HUES48 (cell line): ENCODE data around the gene ITGAX.
"Not testable (repeated sequence)": the region's sequence is repeated elsewhere in the genome, so short reads cannot be mapped to it uniquely, and the experiment has no call there.

Experiments used
- H3K27ac ChIP-seq: one replicate; pipeline ENCODE4 v1.7.0; 2013; ENCODE audit warnings: low read depth, low read length, inconsistent platforms
- H3K27me3 ChIP-seq: 2 replicates; pipeline ENCODE4 v1.6.1; 2013; ENCODE audit warnings: mild to moderate bottlenecking, low read length; ENCODE audit not compliant: control insufficient read depth, insufficient read depth
- H3K36me3 ChIP-seq: 2 replicates; pipeline ENCODE4 v1.6.1; 2013; ENCODE audit warnings: low read length; ENCODE audit not compliant: control insufficient read depth, insufficient read depth
- H3K4me1 ChIP-seq: 2 replicates; pipeline ENCODE4 v1.6.1; 2013; ENCODE audit warnings: mild to moderate bottlenecking, low read length; ENCODE audit not compliant: control insufficient read depth, insufficient read depth
- H3K4me3 ChIP-seq: 2 replicates; pipeline ENCODE4 v1.5.1; 2013; ENCODE audit warnings: mild to moderate bottlenecking, low read depth, low read length
- H3K9ac ChIP-seq: 2 replicates; pipeline ENCODE4 v1.6.1; 2013; ENCODE audit warnings: mild to moderate bottlenecking, low read depth, low read length, moderate library complexity
- H3K9me3 ChIP-seq: 2 replicates; pipeline ENCODE4 v1.6.1; 2013; ENCODE audit warnings: low read length; ENCODE audit not compliant: control insufficient read depth, insufficient read depth

The ITGAX gene

GRCh38 chr16:31413381-31413780 lies 58.4 kb downstream of the ITGAX start:
- Histone ChIP-seq H3K4me3 (no peak overlapping the region), H3K9ac (no peak overlapping the region), H3K27me3 (no peaks in the 10 kb centered on the region), H3K9me3 (no peaks in the 10 kb centered on the region), H3K36me3 (no peaks in the 10 kb centered on the region), H3K4me1 (no peaks in the 10 kb centered on the region), H3K27ac (no peak overlapping the region)

GRCh38 chr16:31413943-31414342 lies 59.0 kb downstream of the ITGAX start:
- H3K27me3 ChIP-seq = no peaks in the 10 kb centered on the region
- H3K27ac ChIP-seq = no peak overlapping the region
- H3K9ac ChIP-seq = no peak overlapping the region
- no peaks in the 10 kb centered on the region for H3K9me3 ChIP-seq
- H3K4me1 ChIP-seq = no peaks in the 10 kb centered on the region
- H3K36me3 ChIP-seq = no peaks in the 10 kb centered on the region
- no peak overlapping the region for H3K4me3 ChIP-seq

- Histone ChIP-seq H3K4me1 (no peaks in the 10 kb centered on the region), H3K27ac (no peak overlapping the region), H3K27me3 (no peaks in the 10 kb centered on the region), H3K9ac (no peak overlapping the region), H3K9me3 (no peaks in the 10 kb centered on the region), H3K4me3 (no peak overlapping the region), H3K36me3 (no peaks in the 10 kb centered on the region)
These were observed 59.7 kb downstream of the ITGAX start for GRCh38 chr16:31414706-31415105.

- Histone ChIP-seq H3K9ac (no peak overlapping the region), H3K27ac (no peak overlapping the region), H3K9me3 (no peaks in the 10 kb centered on the region), H3K4me1 (no peaks in the 10 kb centered on the region), H3K36me3 (no peaks in the 10 kb centered on the region), H3K4me3 (no peak overlapping the region), H3K27me3 (no peaks in the 10 kb centered on the region)
These were observed 61.4 kb downstream of the ITGAX start for GRCh38 chr16:31416371-31416770.

DNA sequence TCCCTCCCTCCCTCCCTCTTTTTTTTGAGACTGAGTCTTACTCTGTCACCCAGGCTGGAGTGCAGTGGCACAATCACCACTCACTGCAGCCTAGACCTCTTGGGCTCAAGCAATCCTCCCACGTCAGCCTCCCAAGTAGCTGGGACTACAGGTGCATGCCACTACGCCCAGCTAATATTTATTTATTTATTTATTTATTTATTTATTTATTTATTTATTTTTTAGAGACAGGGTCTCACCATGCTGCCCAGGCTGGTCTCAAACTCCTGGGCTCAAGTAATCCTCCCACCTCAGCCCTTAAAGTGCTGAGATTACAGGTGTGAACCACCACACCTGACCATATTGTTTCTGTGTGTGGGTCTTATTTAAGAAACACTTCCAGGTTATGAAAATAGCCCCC lies 62.1 kb downstream of the ITGAX start:
- not testable (repeated sequence) for H3K9me3 ChIP-seq, H3K36me3 ChIP-seq, H3K9ac ChIP-seq, H3K4me1 ChIP-seq, H3K27me3 ChIP-seq, H3K27ac ChIP-seq, H3K4me3 ChIP-seq

DNA sequence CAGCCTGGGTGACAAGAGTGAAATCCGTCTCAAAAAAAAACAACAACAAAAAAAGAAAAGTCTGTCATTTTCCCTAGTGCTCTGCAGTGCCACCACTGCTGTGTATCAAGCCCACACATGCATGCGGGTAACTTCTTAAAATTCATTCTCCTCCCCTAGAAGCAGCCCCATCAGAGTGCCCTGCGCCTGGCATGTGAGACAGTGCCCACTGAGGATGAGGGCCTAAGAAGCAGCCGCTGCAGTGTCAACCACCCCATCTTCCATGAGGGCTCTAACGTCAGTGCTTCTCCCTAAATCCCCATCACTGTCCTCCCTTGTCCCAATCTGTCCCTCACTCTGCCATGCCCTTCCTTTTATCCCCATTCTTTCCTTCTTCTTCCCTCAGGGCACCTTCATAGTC lies 62.9 kb downstream of the ITGAX start:
- Histone ChIP-seq H3K4me3 (no peak overlapping the region), H3K4me1 (no peaks in the 10 kb centered on the region), H3K27me3 (no peaks in the 10 kb centered on the region), H3K9ac (no peak overlapping the region), H3K9me3 (no peaks in the 10 kb centered on the region), H3K36me3 (no peaks in the 10 kb centered on the region), H3K27ac (no peak overlapping the region)

- H3K27me3 ChIP-seq = no peaks in the 10 kb centered on the region
- H3K9ac ChIP-seq = no peak overlapping the region
- H3K9me3 ChIP-seq = no peaks in the 10 kb centered on the region
- H3K4me3 ChIP-seq = no peak overlapping the region
- no peak overlapping the region for H3K27ac ChIP-seq
- no peaks in the 10 kb centered on the region for H3K36me3 ChIP-seq
- no peaks in the 10 kb centered on the region for H3K4me1 ChIP-seq
These were observed 65.1 kb downstream of the ITGAX start for GRCh38 chr16:31420037-31420436.

DNA sequence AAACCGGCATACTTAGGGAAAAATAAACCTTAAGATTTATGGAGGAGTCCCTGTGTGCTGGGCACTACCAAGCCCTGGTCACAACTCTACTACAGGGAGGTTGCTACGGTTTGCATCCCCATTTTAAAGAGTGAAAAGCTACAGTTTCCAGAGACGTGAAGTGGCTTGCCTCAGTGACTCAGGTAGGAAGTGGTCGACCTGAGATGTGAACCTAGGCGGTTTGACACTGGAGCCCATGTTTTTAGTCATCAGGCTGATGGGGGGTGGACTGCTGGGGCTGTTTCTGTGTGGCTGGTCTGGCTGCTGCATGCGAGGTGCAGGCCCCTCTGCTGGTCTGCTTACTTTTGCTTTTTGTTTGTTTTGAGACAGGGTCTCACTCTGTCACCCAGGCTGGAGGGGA lies 66.6 kb downstream of the ITGAX start:
- Histone ChIP-seq H3K4me1 (no peaks in the 10 kb centered on the region), H3K9me3 (no peaks in the 10 kb centered on the region), H3K4me3 (no peak overlapping the region), H3K9ac (no peak overlapping the region), H3K36me3 (no peaks in the 10 kb centered on the region), H3K27me3 (peaks cover 3% of the 10 kb centered on the region), H3K27ac (no peak overlapping the region)

- Histone ChIP-seq H3K27ac (no peak overlapping the region), H3K27me3 (peaks cover 12% of the 10 kb centered on the region), H3K4me3 (no peak overlapping the region)
These were observed 68.3 kb downstream of the ITGAX start for GRCh38 chr16:31423241-31423640.

DNA sequence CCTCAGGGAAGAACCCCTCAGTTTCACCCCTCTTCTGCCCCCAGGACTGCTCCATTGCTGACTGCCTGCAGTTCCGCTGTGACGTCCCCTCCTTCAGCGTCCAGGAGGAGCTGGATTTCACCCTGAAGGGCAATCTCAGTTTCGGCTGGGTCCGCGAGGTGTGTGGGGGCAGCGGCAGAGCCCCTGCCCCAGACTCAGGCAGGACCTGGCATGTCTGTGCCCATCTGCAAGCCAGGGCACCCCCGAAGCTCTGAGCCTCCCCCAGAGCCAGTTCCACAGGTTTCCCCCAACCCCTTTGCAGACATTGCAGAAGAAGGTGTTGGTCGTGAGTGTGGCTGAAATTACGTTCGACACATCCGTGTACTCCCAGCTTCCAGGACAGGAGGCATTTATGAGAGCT lies 68.8 kb downstream of the ITGAX start:
- no peak overlapping the region for H3K27ac ChIP-seq
- H3K4me3 ChIP-seq = no peak overlapping the region
- H3K4me1 ChIP-seq = no peaks in the 10 kb centered on the region
- peaks cover 16% of the 10 kb centered on the region for H3K27me3 ChIP-seq
- no peaks in the 10 kb centered on the region for H3K9me3 ChIP-seq
- no peak overlapping the region for H3K9ac ChIP-seq
- H3K36me3 ChIP-seq = no peaks in the 10 kb centered on the region

More at GRCh38 chr16:31423241-31423640, 68.3 kb downstream of the ITGAX start:
- Histone ChIP-seq H3K36me3 (no peaks in the 10 kb centered on the region), H3K4me1 (no peaks in the 10 kb centered on the region), H3K9ac (no peak overlapping the region), H3K9me3 (no peaks in the 10 kb centered on the region)

- Histone ChIP-seq H3K4me3 (0 out of 2 replicates have a peak overlapping the region, but pooled peaks have one; percentile 21), H3K27ac (no peak overlapping the region), H3K4me1 (0 out of 2 replicates have a peak, but pooled peaks cover 2% of the 10 kb centered on the region), H3K9ac (no peak overlapping the region), H3K9me3 (no peaks in the 10 kb centered on the region), H3K27me3 (peaks cover 16% of the 10 kb centered on the region), H3K36me3 (no peaks in the 10 kb centered on the region)
These were observed 72.7 kb downstream of the ITGAX start for GRCh38 chr16:31427441-31428278.
